ENCODE measurements around the gene ARHGAP32.

DNA sequence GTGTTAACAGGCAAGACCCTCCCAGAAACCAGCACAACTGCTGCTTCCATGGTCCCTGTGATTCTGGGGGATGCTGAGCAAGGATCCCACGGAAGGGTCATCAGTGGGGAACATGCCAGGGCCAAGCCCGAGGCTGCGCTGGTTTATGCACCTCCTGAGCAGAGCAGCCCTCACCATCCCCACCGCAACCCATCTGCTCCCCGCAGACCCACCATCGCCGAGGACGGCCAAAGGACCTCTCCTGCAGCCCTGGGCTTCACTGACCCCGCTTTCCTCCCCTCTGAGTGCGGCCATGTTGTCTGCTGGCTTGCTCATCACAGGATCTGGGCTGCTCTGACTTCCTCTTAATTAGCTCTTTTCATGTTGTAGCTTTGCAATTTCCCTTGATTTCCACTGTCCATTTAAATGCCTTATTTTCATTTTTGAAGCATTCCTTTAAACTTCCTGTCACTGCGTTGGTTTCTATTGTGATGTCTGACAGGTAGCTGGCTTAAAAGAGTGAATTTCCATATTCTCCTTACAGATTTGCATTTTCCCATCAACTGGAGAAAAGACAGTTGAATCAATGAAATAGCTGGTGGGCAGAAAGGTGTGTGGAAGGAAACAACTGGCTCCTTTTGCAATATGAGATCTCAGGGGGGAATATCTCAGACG, 264.3 kb downstream of the ARHGAP32 start:
- TF ChIP-seq, protein P1, sequence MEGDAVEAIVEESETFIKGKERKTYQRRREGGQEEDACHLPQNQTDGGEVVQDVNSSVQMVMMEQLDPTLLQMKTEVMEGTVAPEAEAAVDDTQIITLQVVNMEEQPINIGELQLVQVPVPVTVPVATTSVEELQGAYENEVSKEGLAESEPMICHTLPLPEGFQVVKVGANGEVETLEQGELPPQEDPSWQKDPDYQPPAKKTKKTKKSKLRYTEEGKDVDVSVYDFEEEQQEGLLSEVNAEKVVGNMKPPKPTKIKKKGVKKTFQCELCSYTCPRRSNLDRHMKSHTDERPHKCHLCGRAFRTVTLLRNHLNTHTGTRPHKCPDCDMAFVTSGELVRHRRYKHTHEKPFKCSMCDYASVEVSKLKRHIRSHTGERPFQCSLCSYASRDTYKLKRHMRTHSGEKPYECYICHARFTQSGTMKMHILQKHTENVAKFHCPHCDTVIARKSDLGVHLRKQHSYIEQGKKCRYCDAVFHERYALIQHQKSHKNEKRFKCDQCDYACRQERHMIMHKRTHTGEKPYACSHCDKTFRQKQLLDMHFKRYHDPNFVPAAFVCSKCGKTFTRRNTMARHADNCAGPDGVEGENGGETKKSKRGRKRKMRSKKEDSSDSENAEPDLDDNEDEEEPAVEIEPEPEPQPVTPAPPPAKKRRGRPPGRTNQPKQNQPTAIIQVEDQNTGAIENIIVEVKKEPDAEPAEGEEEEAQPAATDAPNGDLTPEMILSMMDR (conservative IDR thresholded peaks at IDR 0.05; ENCODE audit: low read length): no peak
- no peak for TF ChIP-seq EZH2phosphoT487 (IDR thresholded peaks at IDR 0.05; ENCODE audit: borderline replicate concordance, low read depth, low read length)
